WTC11 (cell line): ENCODE results near the gene CNGA3. TPM values are rescaled to one million over a fixed set of nuclear protein-coding genes. Genes with fewer than 3 reads are reported as not detected.

Experiments
- ATAC-seq: fragments of 200-7000 bp; cut with Tn5 transposase; 2 replicates; pipeline ENCODE4 v1.10.0; 2021; ENCODE audit warnings: mild to moderate bottlenecking, moderate library complexity
- CTCF ChIA-PET: fragments of 300-600 bp; sonication (Branson Sonifier 250); formaldehyde crosslinking; loops from one replicate; lab custom pipeline; 2021; ENCODE audit warnings: antibody characterized with exemption; lab: Charles Lee
- POLR2A ChIA-PET: fragments of 350-600 bp; sonication (Branson Sonifier 250); formaldehyde crosslinking; loops from one replicate; lab custom pipeline; 2021; ENCODE audit warnings: antibody characterized with exemption; lab: Charles Lee
- DNase-seq: peaks from one replicate; pipeline ENCODE4 v3.0.0; 2021; ENCODE audit warnings: low spot score
- H3K27ac Mint-ChIP-seq: 2 replicates; pipeline ENCODE4 v1.8.0; 2021; ENCODE audit warnings: mixed read lengths
- H3K27me3 Mint-ChIP-seq: 2 replicates; pipeline ENCODE4 v1.8.0; 2021; ENCODE audit warnings: low read depth, mild to moderate bottlenecking, moderate library complexity, mixed read lengths
- H3K36me3 Mint-ChIP-seq: 2 replicates; pipeline ENCODE4 v1.8.0; 2021; ENCODE audit warnings: mixed read lengths
- H3K4me1 Mint-ChIP-seq: 2 replicates; pipeline ENCODE4 v1.8.0; 2022; ENCODE audit warnings: mixed read lengths
- H3K4me3 Mint-ChIP-seq: 2 replicates; pipeline ENCODE4 v1.8.0; 2021; ENCODE audit warnings: mild to moderate bottlenecking, moderate library complexity, mixed read lengths
- H3K9me3 Mint-ChIP-seq: 2 replicates; pipeline ENCODE4 v1.8.0; 2021; ENCODE audit warnings: mixed read lengths
- CTCF ChIP-seq: fragments of 200-600 bp; IDR thresholded peaks from 2 replicates; pipeline ENCODE4 v1.8.0; 2022; ENCODE audit warnings: antibody characterized with exemption
- GTF2I ChIP-seq: fragments of 250-450 bp; sonication (Bioruptor Pico); conservative IDR thresholded peaks from 2 replicates; pipeline ENCODE4 v1.4.0; 2021; ENCODE audit warnings: mild to moderate bottlenecking
- HMGA2 ChIP-seq: fragments of 250-450 bp; sonication (Bioruptor Pico); IDR thresholded peaks from 2 replicates; pipeline ENCODE4 v1.4.0; 2021; ENCODE audit warnings: mild to moderate bottlenecking, moderate library complexity
- IRF1 ChIP-seq: sonication (generic); formaldehyde crosslinking; IDR thresholded peaks from 2 replicates; pipeline ENCODE4 v1.8.0; 2023; ENCODE audit warnings: missing genetic modification reagents
- MXD4 ChIP-seq: fragments of 250-450 bp; sonication (Bioruptor Pico); IDR thresholded peaks from 2 replicates; pipeline ENCODE4 v1.8.0; 2021; ENCODE audit warnings: mild to moderate bottlenecking, moderate library complexity, borderline replicate concordance
- MYBL2 ChIP-seq: sonication (generic); formaldehyde crosslinking; IDR thresholded peaks from 2 replicates; pipeline ENCODE4 v1.8.1; 2023; ENCODE audit warnings: mild to moderate bottlenecking, moderate library complexity, missing genetic modification reagents
- NR1H2 ChIP-seq: sonication (generic); formaldehyde crosslinking; IDR thresholded peaks from 2 replicates; pipeline ENCODE4 v1.9.0; 2021; ENCODE audit warnings: mild to moderate bottlenecking, moderate library complexity, missing genetic modification reagents
- PREB ChIP-seq: sonication (generic); formaldehyde crosslinking; IDR thresholded peaks from 2 replicates; pipeline ENCODE4 v1.8.1; 2022; ENCODE audit warnings: mild to moderate bottlenecking, missing genetic modification reagents, moderate library complexity, borderline replicate concordance
- RELA ChIP-seq: sonication (generic); formaldehyde crosslinking; IDR thresholded peaks from 2 replicates; pipeline ENCODE4 v1.8.1; 2022; ENCODE audit warnings: missing genetic modification reagents, mild to moderate bottlenecking, borderline replicate concordance
- SP1 ChIP-seq: sonication (generic); formaldehyde crosslinking; conservative IDR thresholded peaks from 2 replicates; pipeline ENCODE4 v1.8.1; 2022; ENCODE audit warnings: missing genetic modification reagents
- ZNF138 ChIP-seq: sonication (generic); formaldehyde crosslinking; conservative IDR thresholded peaks from 2 replicates; pipeline ENCODE4 v1.8.1; 2022; ENCODE audit warnings: mild to moderate bottlenecking, moderate library complexity, missing genetic modification reagents
- total RNA-seq: library from RNA; stranded (reverse); gene quantifications from 3 replicates; pipeline ENCODE4 v1.2.3, GENCODE V29; 2021
- TF ChIP-seq, protein P1 (sequence below): sonication (generic); formaldehyde crosslinking; IDR thresholded peaks from 2 replicates; pipeline ENCODE4 v1.8.0; 2022; ENCODE audit warnings: missing genetic modification reagents
- TF ChIP-seq, protein P2 (sequence below): sonication (generic); formaldehyde crosslinking; IDR thresholded peaks from 2 replicates; pipeline ENCODE4 v1.8.1; 2022; ENCODE audit warnings: low read depth, mild to moderate bottlenecking, moderate library complexity, missing genetic modification reagents, borderline replicate concordance
- TF ChIP-seq, protein P3 (sequence below): sonication (generic); formaldehyde crosslinking; conservative IDR thresholded peaks from 2 replicates; pipeline ENCODE4 v1.8.1; 2023; ENCODE audit warnings: mild to moderate bottlenecking, low read depth, missing genetic modification reagents, moderate library complexity
- TF ChIP-seq, protein P4 (sequence below): sonication (generic); formaldehyde crosslinking; IDR thresholded peaks from 2 replicates; pipeline ENCODE4 v1.8.0; 2022; ENCODE audit warnings: mild to moderate bottlenecking, missing genetic modification reagents

Gene CNGA3
- total RNA-seq, 1 experiment from 2014 or later = not detected

DNA sequence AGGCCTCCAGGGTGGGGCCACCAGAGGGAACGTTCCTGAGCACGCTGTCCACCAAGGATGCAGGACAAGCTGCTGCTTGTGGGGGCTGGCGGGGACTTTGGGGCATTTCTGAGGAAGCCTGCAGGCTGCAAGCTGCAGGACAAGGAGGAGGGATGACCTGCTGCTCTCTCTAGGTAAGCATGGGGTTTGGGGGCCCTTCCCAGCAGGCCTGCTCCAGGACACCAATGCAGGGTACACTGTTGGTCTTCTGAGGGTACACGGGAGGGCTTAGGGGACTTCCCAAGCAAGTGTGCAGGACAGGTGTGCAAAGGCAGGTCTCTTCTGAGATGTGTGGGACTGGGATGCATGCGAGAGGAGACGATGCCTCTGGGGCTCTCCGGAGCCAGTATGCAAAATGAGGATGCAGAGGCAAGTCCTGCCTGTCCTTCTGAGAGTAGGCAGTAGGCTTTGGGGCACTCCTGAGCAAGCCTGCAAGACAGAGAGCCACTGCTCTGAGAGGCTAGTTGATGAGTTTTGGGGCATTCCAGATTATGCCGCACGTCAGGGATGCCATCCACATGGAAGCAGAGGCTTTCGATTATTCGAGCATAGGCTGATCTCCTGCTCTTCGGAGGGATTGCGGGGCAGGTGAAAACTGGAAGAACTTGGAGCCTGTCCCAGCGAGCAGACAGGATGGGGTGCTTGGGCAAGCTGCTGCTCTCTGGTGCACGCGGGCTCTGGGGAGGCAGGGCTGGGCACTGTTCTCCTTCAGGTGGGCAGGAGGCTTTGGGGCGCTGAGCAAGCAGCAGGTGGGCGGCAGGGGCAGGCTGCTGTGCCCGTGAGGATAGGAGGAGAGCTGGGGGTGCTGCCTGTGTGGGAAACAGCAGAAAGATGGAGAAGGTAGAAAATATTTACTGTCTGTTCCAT lies 44.6 kb downstream of the CNGA3 start (continued):
- TF ChIP-seq, protein P1, sequence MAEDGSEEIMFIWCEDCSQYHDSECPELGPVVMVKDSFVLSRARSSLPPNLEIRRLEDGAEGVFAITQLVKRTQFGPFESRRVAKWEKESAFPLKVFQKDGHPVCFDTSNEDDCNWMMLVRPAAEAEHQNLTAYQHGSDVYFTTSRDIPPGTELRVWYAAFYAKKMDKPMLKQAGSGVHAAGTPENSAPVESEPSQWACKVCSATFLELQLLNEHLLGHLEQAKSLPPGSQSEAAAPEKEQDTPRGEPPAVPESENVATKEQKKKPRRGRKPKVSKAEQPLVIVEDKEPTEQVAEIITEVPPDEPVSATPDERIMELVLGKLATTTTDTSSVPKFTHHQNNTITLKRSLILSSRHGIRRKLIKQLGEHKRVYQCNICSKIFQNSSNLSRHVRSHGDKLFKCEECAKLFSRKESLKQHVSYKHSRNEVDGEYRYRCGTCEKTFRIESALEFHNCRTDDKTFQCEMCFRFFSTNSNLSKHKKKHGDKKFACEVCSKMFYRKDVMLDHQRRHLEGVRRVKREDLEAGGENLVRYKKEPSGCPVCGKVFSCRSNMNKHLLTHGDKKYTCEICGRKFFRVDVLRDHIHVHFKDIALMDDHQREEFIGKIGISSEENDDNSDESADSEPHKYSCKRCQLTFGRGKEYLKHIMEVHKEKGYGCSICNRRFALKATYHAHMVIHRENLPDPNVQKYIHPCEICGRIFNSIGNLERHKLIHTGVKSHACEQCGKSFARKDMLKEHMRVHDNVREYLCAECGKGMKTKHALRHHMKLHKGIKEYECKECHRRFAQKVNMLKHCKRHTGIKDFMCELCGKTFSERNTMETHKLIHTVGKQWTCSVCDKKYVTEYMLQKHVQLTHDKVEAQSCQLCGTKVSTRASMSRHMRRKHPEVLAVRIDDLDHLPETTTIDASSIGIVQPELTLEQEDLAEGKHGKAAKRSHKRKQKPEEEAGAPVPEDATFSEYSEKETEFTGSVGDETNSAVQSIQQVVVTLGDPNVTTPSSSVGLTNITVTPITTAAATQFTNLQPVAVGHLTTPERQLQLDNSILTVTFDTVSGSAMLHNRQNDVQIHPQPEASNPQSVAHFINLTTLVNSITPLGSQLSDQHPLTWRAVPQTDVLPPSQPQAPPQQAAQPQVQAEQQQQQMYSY (CRISPR knock-in tag) = no peak
- TF ChIP-seq ZNF138 (CRISPR knock-in tag) = no peak
- TF ChIP-seq IRF1 (CRISPR knock-in tag) = no peak
- no peak for TF ChIP-seq NR1H2 (CRISPR knock-in tag)
- TF ChIP-seq PREB (CRISPR knock-in tag) = no peak
- TF ChIP-seq, protein P2, sequence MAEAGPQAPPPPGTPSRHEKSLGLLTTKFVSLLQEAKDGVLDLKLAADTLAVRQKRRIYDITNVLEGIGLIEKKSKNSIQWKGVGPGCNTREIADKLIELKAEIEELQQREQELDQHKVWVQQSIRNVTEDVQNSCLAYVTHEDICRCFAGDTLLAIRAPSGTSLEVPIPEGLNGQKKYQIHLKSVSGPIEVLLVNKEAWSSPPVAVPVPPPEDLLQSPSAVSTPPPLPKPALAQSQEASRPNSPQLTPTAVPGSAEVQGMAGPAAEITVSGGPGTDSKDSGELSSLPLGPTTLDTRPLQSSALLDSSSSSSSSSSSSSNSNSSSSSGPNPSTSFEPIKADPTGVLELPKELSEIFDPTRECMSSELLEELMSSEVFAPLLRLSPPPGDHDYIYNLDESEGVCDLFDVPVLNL (CRISPR knock-in tag) = no peak

DNA sequence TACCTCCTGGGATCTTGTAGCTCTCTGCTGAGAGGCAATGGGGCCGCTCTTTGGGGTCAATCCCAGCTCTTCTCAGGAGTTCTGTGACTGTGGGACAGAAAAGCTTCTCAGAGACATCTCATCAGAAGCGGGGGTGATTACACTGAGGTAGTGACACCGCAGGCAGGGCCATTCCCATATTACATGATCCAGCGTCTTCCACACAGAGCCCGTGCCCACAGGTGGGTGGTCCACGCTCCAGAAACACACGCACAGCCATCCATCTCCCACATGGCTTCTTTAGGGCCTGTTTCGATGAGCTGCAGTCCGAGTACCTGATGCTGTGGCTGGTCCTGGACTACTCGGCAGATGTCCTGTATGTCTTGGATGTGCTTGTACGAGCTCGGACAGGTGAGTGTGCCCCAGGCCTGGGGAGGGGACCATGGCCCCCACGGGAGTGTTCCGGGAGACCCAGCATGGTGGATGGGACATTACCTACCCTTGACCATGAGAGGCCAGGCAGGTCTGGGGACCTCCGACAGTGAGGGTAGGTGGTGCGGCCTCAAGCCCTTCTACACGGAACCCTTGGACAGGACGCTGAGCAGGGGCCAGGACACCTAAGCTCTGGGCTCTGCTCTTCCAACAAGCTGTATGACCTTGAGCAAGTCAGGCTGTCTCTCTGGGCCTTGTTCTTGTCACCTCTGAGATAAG lies 45.5 kb downstream of the CNGA3 start:
- DNase-seq = no peak
- Mint-ChIP-seq H3K27me3 (peaks cover 16% of the 10 kb centered on the region), H3K36me3 (no peaks in the 10 kb centered on the region), H3K4me3 (no peak overlapping the region), H3K9me3 (peaks cover 11% of the 10 kb centered on the region), H3K27ac (no peak overlapping the region), H3K4me1 (peaks cover 9% of the 10 kb centered on the region)
- POLR2A ChIA-PET = no interaction called here
- ATAC-seq = no peak
- CTCF ChIA-PET = no interaction called here
- TF ChIP-seq MYBL2 (CRISPR knock-in tag) (no peak), GTF2I (CRISPR knock-in tag) (no peak), CTCF (no peak), RELA (CRISPR knock-in tag) (no peak), HMGA2 (CRISPR knock-in tag) (no peak), SP1 (CRISPR knock-in tag) (no peak), MXD4 (CRISPR knock-in tag) (no peak)
- TF ChIP-seq, protein P3, sequence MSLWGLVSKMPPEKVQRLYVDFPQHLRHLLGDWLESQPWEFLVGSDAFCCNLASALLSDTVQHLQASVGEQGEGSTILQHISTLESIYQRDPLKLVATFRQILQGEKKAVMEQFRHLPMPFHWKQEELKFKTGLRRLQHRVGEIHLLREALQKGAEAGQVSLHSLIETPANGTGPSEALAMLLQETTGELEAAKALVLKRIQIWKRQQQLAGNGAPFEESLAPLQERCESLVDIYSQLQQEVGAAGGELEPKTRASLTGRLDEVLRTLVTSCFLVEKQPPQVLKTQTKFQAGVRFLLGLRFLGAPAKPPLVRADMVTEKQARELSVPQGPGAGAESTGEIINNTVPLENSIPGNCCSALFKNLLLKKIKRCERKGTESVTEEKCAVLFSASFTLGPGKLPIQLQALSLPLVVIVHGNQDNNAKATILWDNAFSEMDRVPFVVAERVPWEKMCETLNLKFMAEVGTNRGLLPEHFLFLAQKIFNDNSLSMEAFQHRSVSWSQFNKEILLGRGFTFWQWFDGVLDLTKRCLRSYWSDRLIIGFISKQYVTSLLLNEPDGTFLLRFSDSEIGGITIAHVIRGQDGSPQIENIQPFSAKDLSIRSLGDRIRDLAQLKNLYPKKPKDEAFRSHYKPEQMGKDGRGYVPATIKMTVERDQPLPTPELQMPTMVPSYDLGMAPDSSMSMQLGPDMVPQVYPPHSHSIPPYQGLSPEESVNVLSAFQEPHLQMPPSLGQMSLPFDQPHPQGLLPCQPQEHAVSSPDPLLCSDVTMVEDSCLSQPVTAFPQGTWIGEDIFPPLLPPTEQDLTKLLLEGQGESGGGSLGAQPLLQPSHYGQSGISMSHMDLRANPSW = no peak
- TF ChIP-seq, protein P4, sequence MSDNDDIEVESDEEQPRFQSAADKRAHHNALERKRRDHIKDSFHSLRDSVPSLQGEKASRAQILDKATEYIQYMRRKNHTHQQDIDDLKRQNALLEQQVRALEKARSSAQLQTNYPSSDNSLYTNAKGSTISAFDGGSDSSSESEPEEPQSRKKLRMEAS (CRISPR knock-in tag) = no peak
- TF ChIP-seq, protein P1 (CRISPR knock-in tag) = no peak
